ENCODE data around the gene TTLL13. TPM values are rescaled to one million over a fixed set of nuclear protein-coding genes. Genes with fewer than 3 reads are reported as not detected.

The TTLL13 gene
- total RNA-seq, 1 donor from 2014 or later = not detected

GRCh38 chr15:90221246-90221900, 28.0 kb upstream of the TTLL13 start:
- TF ChIP-seq EZH2phosphoT487 (IDR thresholded peaks at IDR 0.05) (no peak), CTCF (IDR thresholded peaks at IDR 0.05) (peak; percentile 63), EZH2 (IDR thresholded peaks at IDR 0.05) (no peak)
- Mint-ChIP-seq H3K27me3 (ENCODE audit: insufficient read depth, low read depth) (no peaks in the 10 kb centered on the region), H3K27ac (no peak overlapping the region), H3K9me3 (no peaks in the 10 kb centered on the region), H3K36me3 (peaks cover 7% of the 10 kb centered on the region), H3K4me1 (peaks cover 7% of the 10 kb centered on the region), H3K4me3 (no peak overlapping the region)
- Histone ChIP-seq H3K4me2 (no peak overlapping the region), H3K27me3 (no peaks in the 10 kb centered on the region), H2AFZ (replicated peaks) (no peak overlapping the region), H3K79me2 (ENCODE audit: low read depth) (no peaks in the 10 kb centered on the region), H3K9me3 (ENCODE audit: low read depth) (no peaks in the 10 kb centered on the region), H3K4me1 (no peaks in the 10 kb centered on the region), H3K27ac (no peak overlapping the region), H3F3A (ENCODE audit: low read depth) (no peaks in the 10 kb centered on the region), H3K36me3 (no peaks in the 10 kb centered on the region), H4K20me1 (ENCODE audit: low read depth) (no peaks in the 10 kb centered on the region), H3K9ac (no peak overlapping the region), H3K4me3 (no peak overlapping the region)
- peak; percentile 76 for DNase-seq (ENCODE audit: low spot score)

GRCh38 chr15:90222547-90222946, 26.8 kb upstream of the TTLL13 start:
- Histone ChIP-seq H3K79me2 (ENCODE audit: low read depth) (no peaks in the 10 kb centered on the region), H3K27me3 (no peaks in the 10 kb centered on the region), H3F3A (ENCODE audit: low read depth) (no peaks in the 10 kb centered on the region), H2AFZ (replicated peaks) (no peak overlapping the region), H3K4me1 (no peaks in the 10 kb centered on the region), H3K36me3 (no peaks in the 10 kb centered on the region), H3K9me3 (ENCODE audit: low read depth) (no peaks in the 10 kb centered on the region), H4K20me1 (ENCODE audit: low read depth) (no peaks in the 10 kb centered on the region), H3K27ac (no peak overlapping the region), H3K4me2 (no peak overlapping the region), H3K9ac (no peak overlapping the region), H3K4me3 (no peak overlapping the region)
- Mint-ChIP-seq H3K27ac (no peak overlapping the region), H3K27me3 (ENCODE audit: insufficient read depth, low read depth) (no peaks in the 10 kb centered on the region), H3K9me3 (no peaks in the 10 kb centered on the region), H3K4me1 (peaks cover 7% of the 10 kb centered on the region), H3K36me3 (peaks cover 7% of the 10 kb centered on the region), H3K4me3 (no peak overlapping the region)
- DNase-seq (ENCODE audit: low spot score) = no peak
- TF ChIP-seq CTCF (IDR thresholded peaks at IDR 0.05) (no peak), EZH2phosphoT487 (IDR thresholded peaks at IDR 0.05) (no peak), EZH2 (IDR thresholded peaks at IDR 0.05) (no peak)

GRCh38 chr15:90223441-90224165, 25.8 kb upstream of the TTLL13 start:
- Histone ChIP-seq H3K9me3 (ENCODE audit: low read depth) (no peaks in the 10 kb centered on the region), H3K4me3 (no peak overlapping the region), H3F3A (ENCODE audit: low read depth) (no peaks in the 10 kb centered on the region), H3K9ac (no peak overlapping the region), H4K20me1 (ENCODE audit: low read depth) (no peaks in the 10 kb centered on the region), H3K4me1 (no peaks in the 10 kb centered on the region), H3K27me3 (no peaks in the 10 kb centered on the region), H3K27ac (no peak overlapping the region), H2AFZ (replicated peaks) (no peak overlapping the region), H3K79me2 (ENCODE audit: low read depth) (no peaks in the 10 kb centered on the region), H3K4me2 (no peak overlapping the region), H3K36me3 (no peaks in the 10 kb centered on the region)
- DNase-seq (ENCODE audit: low spot score) = no peak
- peaks cover 7% of the 10 kb centered on the region for H3K36me3 Mint-ChIP-seq
- H3K4me3 Mint-ChIP-seq = no peak overlapping the region
- H3K27me3 Mint-ChIP-seq (ENCODE audit: insufficient read depth, low read depth) = no peaks in the 10 kb centered on the region
- no peaks in the 10 kb centered on the region for H3K9me3 Mint-ChIP-seq
- peaks cover 7% of the 10 kb centered on the region for H3K4me1 Mint-ChIP-seq
- TF ChIP-seq EZH2 (IDR thresholded peaks at IDR 0.05) (no peak), CTCF (IDR thresholded peaks at IDR 0.05) (no peak), EZH2phosphoT487 (IDR thresholded peaks at IDR 0.05) (no peak)
- H3K27ac Mint-ChIP-seq = no peak overlapping the region
